Pancreas (tissue), 10 donors: ENCODE measurements around the gene LGALS3BP. TPM values are rescaled to one million over a fixed set of nuclear protein-coding genes. Genes with fewer than 3 reads are reported as not detected.
A peak's percentile ranks its signal among the peaks of the same experiment; 100 is the strongest.
"Not testable (repeated sequence)": the region's sequence is repeated elsewhere in the genome, so short reads cannot be mapped to it uniquely, and the experiment has no call there.

Source experiments
- ATAC-seq, 4 donors: fragments of 200-7000 bp; cut with Tn5 transposase; one replicate each; pipeline versions ENCODE4 v1.8.0 to v1.9.1; 2020; ENCODE audit warnings: mild to moderate bottlenecking in 4 of 4, moderate library complexity in 4 of 4
- DNase-seq, 6 donors: peaks; one replicate each; pipeline ENCODE4 v3.0.0-alpha.2; 2020
- FAIRE-seq: peaks from 2 replicates; lab custom pipeline; 2012; peaks lifted over from hg19 to GRCh38; lab: Jason Lieb, UNC
- H3K27ac ChIP-seq, 4 donors: fragments of 200-600 bp; sonication (generic); 1 replicate in 3 of 4; 2 replicates in 1 of 4; pipeline versions ENCODE4 v1.5.0 to v1.8.0; 2020
- H3K27me3 ChIP-seq, 4 donors: fragments of 200-600 bp; one replicate each; pipeline ENCODE4 v1.8.0; 2021
- H3K36me3 ChIP-seq, 3 donors: fragments of 200-600 bp; sonication (generic) in 1 of 3; one replicate each; pipeline versions ENCODE4 v1.5.0 to v1.8.0; 2020 to 2021
- H3K4me1 ChIP-seq, 3 donors: fragments of 200-600 bp; one replicate each; pipeline ENCODE4 v1.8.0; 2021
- H3K4me3 ChIP-seq, 4 donors: fragments of 200-600 bp; sonication (generic) in 2 of 4; one replicate each; pipeline versions ENCODE4 v1.5.0 to v1.8.0; 2020 to 2021
- H3K9me3 ChIP-seq, 4 donors: fragments of 200-600 bp; one replicate each; pipeline ENCODE4 v1.8.0; 2021
- WGBS, 2 donors: extraction: QIAGEN DNeasy Blood & Tissue Kit; methylation state at CpG; one replicate each; pipeline ENCODE4 v1.1.7; 2013; 5-methylcytosine and 5-hydroxymethylcytosine counted together
- intact Hi-C, 3 donors: fragments of 100-400 bp; cut with DNase I; formaldehyde crosslinking; loops; one replicate each; pipeline versions ENCODE4 v1.11.1 to v1.14.2; 2022
- polyA plus RNA-seq, 2 donors: library from polyadenylated mRNA; stranded (reverse); fragments of 200-250 nt; gene quantifications; one replicate each; pipeline ENCODE4 v1.2.3, GENCODE V29; 2013
- total RNA-seq, 6 donors: library from RNA; stranded (reverse); fragmentation: NEBNext Ultra II Directional in 4 of 6; extraction: Animal tissue kit (Norgen Biotek cat#: 25700) in 4 of 6; gene quantifications; one replicate each; pipeline versions ENCODE4 v1.2.1 to v1.2.4, GENCODE V29; 2021 to 2023
- TF ChIP-seq, protein P1 (sequence below), 4 donors: fragments of 200-600 bp; sonication (generic) in 3 of 4; IDR thresholded peaks; one replicate each; pipeline versions ENCODE4 v1.5.0 to v1.8.0; 2021; ENCODE audit warnings: antibody characterized with exemption in 4 of 4
- donor health status: healthy with polysubstance abuse.
- donor health status: DM: no; HTN: no; CAD: no; lungs with moderate emphysema.
- donor health status: DM: no; HTN: no; CAD: no.
- donor health status: control.
- donor health status: control.
- donor health status: Bipolar disorder and iron deficiency.
- donor health status: DM: yes; HTN: yes; CAD: no.
- donor health status: DM: no; HTN: no; CAD: no.
- donor health status: DM: no; HTN: no; CAD: no.
- donor health status: DM: yes; HTN: yes; CAD: no.

Gene LGALS3BP
- total and polyA plus RNA-seq, 8 donors: 35.3 to 169 (median 77.2) TPM

DNA sequence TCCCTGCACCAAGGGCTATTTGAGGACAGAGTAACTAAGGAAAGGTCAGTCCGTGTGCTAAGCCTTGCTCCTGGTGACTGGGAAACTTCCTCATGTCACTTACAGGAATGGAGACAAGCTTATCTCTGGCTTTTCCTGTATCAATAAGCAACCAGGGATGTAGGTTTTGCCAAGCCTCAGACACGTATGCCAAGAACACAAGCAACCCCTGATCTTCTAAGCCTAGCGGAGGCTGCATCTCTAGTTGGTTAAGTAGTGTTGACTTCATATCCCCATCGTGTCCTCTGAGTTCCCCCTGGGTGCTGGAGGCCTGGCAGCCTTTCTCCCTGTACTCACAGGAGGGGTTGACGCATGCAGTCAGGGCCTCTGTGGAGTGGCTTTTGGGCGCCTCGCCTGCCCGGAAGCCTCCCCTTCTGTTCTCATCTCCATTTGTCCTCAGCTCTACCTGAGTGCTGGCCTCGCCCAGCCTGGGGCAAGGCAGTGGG lies 42.8 kb upstream of the LGALS3BP start:
- FAIRE-seq: no peak
- Histone ChIP-seq H3K9me3 (no peaks in the 10 kb centered on the region), H3K36me3 (no peaks in the 10 kb centered on the region), H3K4me3 (no peak overlapping the region), H3K27ac (peak overlapping the region in 2 of 4 donors; percentile 57 to 58), H3K4me1 (peaks cover 9 to 33% (median 15%) of the 10 kb centered on the region in 3 donors), H3K27me3 (no peaks in the 10 kb centered on the region)
- DNase-seq: peak in 1 of 6 donors; percentile 61
- ATAC-seq: peak in 3 of 4 donors; percentile 9 to 21 (median 19)
- whole genome bisulfite sequencing, 2 donors: 64 to 75% methylated on average over 9 of the region's 9 CpGs
- intact Hi-C loops: no loop called here
- TF ChIP-seq, protein P1, sequence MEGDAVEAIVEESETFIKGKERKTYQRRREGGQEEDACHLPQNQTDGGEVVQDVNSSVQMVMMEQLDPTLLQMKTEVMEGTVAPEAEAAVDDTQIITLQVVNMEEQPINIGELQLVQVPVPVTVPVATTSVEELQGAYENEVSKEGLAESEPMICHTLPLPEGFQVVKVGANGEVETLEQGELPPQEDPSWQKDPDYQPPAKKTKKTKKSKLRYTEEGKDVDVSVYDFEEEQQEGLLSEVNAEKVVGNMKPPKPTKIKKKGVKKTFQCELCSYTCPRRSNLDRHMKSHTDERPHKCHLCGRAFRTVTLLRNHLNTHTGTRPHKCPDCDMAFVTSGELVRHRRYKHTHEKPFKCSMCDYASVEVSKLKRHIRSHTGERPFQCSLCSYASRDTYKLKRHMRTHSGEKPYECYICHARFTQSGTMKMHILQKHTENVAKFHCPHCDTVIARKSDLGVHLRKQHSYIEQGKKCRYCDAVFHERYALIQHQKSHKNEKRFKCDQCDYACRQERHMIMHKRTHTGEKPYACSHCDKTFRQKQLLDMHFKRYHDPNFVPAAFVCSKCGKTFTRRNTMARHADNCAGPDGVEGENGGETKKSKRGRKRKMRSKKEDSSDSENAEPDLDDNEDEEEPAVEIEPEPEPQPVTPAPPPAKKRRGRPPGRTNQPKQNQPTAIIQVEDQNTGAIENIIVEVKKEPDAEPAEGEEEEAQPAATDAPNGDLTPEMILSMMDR (IDR thresholded peaks at IDR 0.05): no peak

DNA sequence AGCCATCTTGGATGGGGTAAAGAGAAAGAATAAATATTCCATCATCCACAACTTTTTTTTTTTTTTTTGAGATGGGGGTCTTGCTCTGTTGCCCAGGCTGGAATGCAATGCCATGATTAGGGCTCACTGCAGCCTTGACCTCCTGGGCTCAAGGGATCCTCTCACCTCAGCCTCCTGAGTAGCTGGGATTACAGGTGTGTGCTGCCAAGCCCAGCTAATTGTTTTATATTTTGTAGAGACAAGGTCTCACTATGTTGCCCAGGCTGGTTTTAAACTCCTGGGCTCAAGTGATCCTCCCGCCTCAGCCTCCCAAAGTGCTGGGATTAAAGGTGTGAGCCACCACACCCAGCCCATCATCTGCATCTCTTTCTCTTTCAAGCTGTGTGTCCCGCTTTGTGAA lies 42.2 kb upstream of the LGALS3BP start:
- 91 to 94% methylated on average over 2 of the region's 2 CpGs for WGBS, 2 donors
- FAIRE-seq, H3K27me3 ChIP-seq, H3K36me3 ChIP-seq, DNase-seq, intact Hi-C loops, H3K9me3 ChIP-seq, H3K4me3 ChIP-seq, ATAC-seq: not testable (repeated sequence)
- Histone ChIP-seq H3K27ac (peak overlapping the region in 2 of 4 donors; percentile 57 to 58), H3K4me1 (peaks cover 9 to 27% (median 10%) of the 10 kb centered on the region in 3 donors)

DNA sequence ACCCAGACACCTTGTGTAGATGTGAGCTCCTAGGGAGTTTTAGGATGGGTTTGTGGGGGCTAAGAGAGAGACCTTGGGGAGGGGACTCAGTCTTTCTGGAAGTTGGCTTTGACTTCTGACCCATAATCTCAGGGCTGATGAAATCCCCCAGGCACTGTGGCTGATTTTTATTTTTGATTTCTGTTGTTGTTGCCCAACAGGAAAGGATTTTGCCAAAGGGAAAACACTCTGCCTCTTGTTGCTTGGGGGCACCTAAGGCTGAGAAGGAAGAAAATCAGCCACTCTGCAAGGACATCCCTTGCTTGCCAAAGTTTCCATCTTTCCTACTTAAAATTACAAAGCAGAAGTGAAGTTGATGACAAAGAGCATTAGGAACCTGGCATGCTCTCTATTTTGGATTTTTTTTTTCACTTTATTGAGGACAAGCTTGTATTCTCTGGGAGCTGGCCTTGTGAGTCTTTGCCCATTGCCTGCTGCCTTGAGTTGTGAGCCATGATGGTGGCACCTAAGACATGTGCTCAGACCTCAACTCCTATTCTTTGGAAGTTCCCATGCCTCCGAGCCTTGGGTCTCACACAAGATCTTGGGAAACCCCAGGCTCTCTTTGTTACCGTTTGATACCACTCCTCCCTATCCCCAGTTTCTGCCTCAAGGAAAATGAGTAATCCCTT lies 41.0 kb upstream of the LGALS3BP start:
- FAIRE-seq: no peak
- no peak for DNase-seq

DNA sequence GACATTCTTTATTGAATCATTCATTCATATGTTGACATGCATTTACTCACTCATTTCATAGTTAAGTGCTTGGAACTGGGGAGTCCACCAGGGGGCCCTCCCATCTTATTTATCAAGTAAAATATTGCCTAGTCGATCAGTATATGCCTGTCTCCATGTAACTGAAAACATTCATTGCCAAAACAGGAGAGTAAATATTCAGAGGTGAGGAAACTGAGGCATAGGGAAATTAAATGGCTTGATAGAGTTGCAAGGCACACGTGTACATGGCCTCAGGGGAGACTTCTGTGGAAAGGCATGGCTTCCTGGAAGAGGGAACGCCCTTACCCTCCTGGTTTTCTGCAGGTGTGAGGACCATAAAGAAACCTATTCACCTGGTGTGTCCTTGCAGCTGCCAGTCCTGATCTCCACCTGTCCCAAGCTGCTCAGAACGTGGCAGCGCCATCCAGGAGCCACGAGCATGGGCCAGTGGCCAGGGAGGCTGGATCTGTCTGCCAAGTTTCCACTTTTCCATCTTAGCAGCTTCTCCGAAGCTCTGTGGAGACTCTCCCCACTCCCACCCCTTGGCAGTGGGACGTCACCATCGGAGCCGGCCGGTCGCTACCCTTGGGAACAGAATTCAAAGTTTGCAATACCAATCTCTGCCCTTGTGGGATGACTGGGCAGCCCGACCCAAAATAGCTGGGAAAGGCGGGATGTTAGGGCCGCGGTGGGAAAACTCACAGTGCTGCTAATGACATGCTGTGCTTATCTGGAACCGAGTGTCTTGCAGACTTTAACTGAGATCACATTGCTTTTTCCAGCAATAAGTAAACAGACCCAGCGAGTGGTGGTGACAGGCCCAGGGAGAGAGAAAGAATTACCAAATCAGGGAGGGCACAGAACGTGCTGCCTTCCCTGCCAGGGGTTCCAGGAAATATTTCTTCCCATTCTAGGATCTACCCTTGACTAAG lies 40.2 kb upstream of the LGALS3BP start:
- DNase-seq (peak in 1 of 6 donors; percentile 66), ATAC-seq (peak; percentile 41 to 60 (median 45)), FAIRE-seq (no peak)
- Histone ChIP-seq H3K36me3 (no peaks in the 10 kb centered on the region), H3K27ac (peak overlapping the region in 2 of 4 donors; percentile 37 to 68), H3K27me3 (no peaks in the 10 kb centered on the region), H3K4me3 (no peak overlapping the region), H3K9me3 (no peaks in the 10 kb centered on the region), H3K4me1 (peaks cover 9 to 27% (median 10%) of the 10 kb centered on the region in 3 donors)
- 7 to 10% methylated on average over 19 of the region's 19 CpGs for WGBS, 2 donors
- intact Hi-C loops: no loop called here
- TF ChIP-seq, protein P1 (IDR thresholded peaks at IDR 0.05): peak in 3 of 4 donors; percentile 26 to 45 (median 26)

More for the DNA sequence above, 41.0 kb upstream of the LGALS3BP start:
- TF ChIP-seq, protein P1 (IDR thresholded peaks at IDR 0.05): no peak
- peaks cover 9 to 27% (median 10%) of the 10 kb centered on the region in 3 donors for H3K4me1 ChIP-seq
- H3K27me3 ChIP-seq: no peaks in the 10 kb centered on the region
- no peak for ATAC-seq
- no peak overlapping the region for H3K4me3 ChIP-seq
- 80 to 89% methylated on average over 2 of the region's 2 CpGs for WGBS, 2 donors
- peak overlapping the region in 2 of 4 donors; percentile 37 to 68 for H3K27ac ChIP-seq
- intact Hi-C loops: no loop called here
- H3K36me3 ChIP-seq: no peaks in the 10 kb centered on the region
- H3K9me3 ChIP-seq: no peaks in the 10 kb centered on the region

DNA sequence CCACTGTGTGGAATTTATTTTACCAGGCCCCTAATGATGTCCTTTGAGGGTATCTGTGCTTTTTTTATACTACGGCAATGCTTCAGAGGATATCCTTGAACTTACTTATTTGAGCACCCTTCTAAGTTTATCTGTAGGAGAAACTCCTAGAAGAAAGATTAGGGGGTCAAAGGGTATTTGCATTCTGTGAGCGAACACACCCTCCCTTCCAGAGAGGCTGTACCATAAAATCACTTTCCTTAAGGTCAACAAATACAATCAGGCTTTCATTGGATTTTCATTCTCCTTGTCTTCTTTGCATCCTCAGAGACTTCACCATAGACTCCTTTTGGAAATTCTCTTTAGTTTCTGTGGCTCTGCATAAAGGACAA lies 39.5 kb upstream of the LGALS3BP start:
- no peak for ATAC-seq
- peak overlapping the region in 1 of 4 donors; percentile 68 for H3K27ac ChIP-seq
- DNase-seq: no peak
- 42 to 46% methylated on average over 2 of the region's 2 CpGs for WGBS, 2 donors
- peaks cover 6 to 27% (median 10%) of the 10 kb centered on the region in 3 donors for H3K4me1 ChIP-seq
- intact Hi-C loops: no loop called here
- H3K9me3 ChIP-seq: no peaks in the 10 kb centered on the region
- no peaks in the 10 kb centered on the region for H3K36me3 ChIP-seq
- no peak overlapping the region for H3K4me3 ChIP-seq
- H3K27me3 ChIP-seq: no peaks in the 10 kb centered on the region
- TF ChIP-seq, protein P1 (IDR thresholded peaks at IDR 0.05): no peak
- no peak for FAIRE-seq
